OCI-LY1 (cell line): Measurements from ENCODE around the gene IDH3A.

Source experiments
- EZH2 ChIP-seq: fragments of 200-600 bp; sonication (generic), shearing (Covaris generic); IDR thresholded peaks from 2 replicates; pipeline ENCODE4 v1.8.0; 2017; ENCODE audit warnings: borderline replicate concordance, mixed run types, mild to moderate bottlenecking, antibody characterized with exemption, low read length, moderate library complexity, mixed read lengths
- TF ChIP-seq, protein P1 (sequence below): fragments of 200-600 bp; sonication (generic), shearing (Covaris generic); IDR thresholded peaks from 2 replicates; pipeline ENCODE4 v1.5.1; 2017; ENCODE audit warnings: mild to moderate bottlenecking, antibody characterized with exemption, low read length, moderate library complexity, mixed read lengths

GRCh38 chr15:78149805-78150751 is 916 bp downstream of the IDH3A start:
- TF ChIP-seq, protein P1, sequence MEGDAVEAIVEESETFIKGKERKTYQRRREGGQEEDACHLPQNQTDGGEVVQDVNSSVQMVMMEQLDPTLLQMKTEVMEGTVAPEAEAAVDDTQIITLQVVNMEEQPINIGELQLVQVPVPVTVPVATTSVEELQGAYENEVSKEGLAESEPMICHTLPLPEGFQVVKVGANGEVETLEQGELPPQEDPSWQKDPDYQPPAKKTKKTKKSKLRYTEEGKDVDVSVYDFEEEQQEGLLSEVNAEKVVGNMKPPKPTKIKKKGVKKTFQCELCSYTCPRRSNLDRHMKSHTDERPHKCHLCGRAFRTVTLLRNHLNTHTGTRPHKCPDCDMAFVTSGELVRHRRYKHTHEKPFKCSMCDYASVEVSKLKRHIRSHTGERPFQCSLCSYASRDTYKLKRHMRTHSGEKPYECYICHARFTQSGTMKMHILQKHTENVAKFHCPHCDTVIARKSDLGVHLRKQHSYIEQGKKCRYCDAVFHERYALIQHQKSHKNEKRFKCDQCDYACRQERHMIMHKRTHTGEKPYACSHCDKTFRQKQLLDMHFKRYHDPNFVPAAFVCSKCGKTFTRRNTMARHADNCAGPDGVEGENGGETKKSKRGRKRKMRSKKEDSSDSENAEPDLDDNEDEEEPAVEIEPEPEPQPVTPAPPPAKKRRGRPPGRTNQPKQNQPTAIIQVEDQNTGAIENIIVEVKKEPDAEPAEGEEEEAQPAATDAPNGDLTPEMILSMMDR, result no peak
- TF ChIP-seq EZH2, result no peak
